Cerebellar cortex (tissue), 1 donor: ENCODE results near the gene JARID2.
A peak's percentile ranks its signal among the peaks of the same experiment; 100 is the strongest.

Experiments
- DNase-seq: peaks from one replicate; pipeline ENCODE4 v3.0.0-alpha.2; 2015; ENCODE audit warnings: low spot score

The JARID2 gene

GRCh38 chr6:15491255-15491985 lies 245.6 kb downstream of the JARID2 start:
- peak; percentile 89 for DNase-seq

- no peak for DNase-seq
Observed at GRCh38 chr6:15491986-15492269, 246.1 kb downstream of the JARID2 start.

DNA sequence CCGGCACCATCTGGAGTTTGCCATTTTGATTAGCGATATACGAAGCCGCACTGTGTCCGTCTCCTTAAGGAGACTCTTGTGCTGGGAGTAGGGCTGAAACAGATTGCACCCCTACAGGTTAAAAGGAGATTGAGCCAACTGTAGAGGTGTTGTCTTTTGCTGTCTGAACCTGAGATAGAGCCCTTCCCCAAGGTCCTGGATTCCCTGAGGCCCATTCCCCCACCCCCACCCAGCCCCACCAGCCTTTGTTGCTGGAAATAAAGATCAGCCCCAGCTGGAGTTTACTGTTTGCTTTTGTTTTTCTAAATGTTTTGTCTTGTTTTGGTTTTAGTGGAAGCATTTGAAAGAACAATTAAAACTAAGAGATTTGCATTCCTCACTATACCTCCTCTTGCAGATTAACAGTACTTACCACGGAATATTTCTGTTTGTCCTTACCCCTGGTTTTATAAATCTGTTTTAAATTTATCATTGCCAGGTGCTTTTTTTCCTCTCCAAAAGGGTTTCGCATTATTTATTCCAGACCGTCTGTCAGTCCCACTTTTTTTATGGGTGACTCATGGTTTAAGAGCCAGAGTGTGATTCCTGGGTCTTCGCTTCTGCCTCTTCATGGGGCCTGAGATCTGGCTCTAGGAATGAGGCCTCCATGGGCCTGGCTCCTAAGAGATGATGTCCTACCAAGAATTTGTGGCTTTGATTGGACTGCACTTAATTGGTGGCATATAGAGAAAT lies 247.7 kb downstream of the JARID2 start:
- peak; percentile 35 for DNase-seq

DNA sequence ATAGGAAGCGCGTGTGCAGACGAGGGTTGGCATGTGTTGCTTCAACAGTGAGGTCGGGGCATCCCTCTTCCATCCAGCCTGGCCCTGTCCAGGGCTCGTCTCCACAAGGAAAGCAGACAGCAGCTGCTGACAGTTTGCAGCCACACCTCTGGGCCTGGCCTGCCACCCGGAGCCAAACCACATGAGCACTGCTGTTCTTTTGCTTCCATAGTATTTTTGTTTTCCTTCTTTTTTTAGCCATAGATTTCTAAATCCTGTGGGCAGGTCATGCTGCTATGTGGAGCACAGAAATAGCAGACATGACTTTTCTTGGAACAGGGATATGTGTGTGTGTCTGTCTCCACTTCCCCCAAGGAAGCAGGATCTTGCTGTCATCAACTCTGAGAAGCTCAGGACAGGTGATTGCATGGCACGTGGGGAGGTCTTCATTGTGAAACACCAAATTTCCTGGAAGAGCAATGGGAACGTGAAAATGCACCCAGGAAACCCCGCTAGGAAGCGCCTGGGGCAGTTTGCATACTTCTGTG lies 249.6 kb downstream of the JARID2 start:
- DNase-seq = no peak

GRCh38 chr6:15496345-15497131 lies 250.7 kb downstream of the JARID2 start:
- DNase-seq = no peak

GRCh38 chr6:15498640-15499039 lies 252.8 kb downstream of the JARID2 start:
- DNase-seq = no peak

GRCh38 chr6:15499125-15499524 lies 253.3 kb downstream of the JARID2 start:
- no peak for DNase-seq

DNA sequence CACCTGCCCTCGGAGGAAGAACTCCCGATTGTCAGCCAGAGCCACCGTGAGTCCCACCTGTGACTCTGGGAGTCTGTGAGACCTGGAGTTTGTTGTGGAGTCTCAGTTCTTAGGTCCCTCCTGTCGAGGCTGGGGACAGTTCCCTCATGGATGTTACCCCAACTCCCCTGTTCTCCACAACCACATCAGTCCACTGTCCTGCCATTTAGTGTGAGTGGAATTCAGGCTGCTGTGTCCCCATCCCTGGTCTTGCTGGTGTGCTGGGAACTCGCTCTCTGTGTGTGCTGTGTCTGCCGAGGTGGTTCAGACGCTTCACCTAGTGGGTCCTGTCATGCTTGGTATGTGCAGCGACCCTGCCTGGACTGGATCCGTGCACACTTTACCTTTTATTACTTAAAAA lies 253.7 kb downstream of the JARID2 start:
- DNase-seq = no peak

DNA sequence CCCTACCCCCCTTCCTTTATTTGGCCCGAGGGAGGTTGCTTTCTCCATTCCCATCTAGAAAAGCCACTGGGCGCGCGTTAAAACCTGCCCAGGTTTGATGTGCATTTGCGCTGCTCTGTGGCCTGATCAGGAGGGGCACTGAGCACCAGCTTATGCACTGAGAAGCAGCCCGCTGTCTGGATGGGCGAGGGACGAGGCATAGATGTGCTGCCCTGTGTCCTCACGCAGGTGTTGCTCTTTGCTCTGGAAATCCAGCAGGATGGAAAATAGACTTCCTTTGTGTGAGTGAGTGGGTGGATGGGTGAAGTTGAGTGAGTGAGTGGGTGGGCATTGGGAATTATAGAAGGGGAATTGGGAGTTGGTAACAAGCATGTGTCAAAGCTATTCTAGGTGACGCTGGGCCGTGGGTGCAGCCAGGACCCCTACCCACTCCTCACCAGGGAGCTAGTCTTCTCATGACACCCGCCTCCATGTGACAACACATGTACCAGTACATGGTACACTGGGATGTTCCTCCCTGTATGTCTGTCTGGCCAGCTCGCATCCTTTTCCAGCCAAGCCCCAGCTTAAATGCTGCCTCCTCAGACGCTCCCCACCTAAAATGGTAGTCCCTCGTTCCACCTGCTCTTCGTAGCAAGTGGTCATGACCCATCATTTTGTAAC lies 254.3 kb downstream of the JARID2 start:
- no peak for DNase-seq

GRCh38 chr6:15500901-15501825 lies 255.3 kb downstream of the JARID2 start:
- DNase-seq = peak; percentile 73

GRCh38 chr6:15501826-15502445 lies 256.1 kb downstream of the JARID2 start:
- peak; percentile 78 for DNase-seq

- DNase-seq = no peak
Observed at GRCh38 chr6:15502446-15503345, 256.8 kb downstream of the JARID2 start.

DNA sequence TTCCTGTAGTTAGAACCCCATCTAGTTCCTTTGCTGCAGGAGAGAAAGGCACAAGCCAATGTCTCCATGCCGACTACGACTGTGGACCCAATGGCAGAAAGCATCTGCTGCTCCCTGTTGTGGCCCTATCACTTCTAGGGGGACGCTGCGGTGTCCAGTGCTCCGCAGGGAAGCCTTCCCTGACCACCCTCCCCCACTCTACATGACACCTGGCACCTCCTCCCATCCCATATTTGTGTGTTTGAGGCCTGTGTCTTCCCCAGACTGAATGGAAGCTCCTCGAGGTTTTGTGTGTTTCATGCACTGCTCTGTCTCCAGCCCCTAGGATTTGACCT lies 257.4 kb downstream of the JARID2 start:
- no peak for DNase-seq

DNA sequence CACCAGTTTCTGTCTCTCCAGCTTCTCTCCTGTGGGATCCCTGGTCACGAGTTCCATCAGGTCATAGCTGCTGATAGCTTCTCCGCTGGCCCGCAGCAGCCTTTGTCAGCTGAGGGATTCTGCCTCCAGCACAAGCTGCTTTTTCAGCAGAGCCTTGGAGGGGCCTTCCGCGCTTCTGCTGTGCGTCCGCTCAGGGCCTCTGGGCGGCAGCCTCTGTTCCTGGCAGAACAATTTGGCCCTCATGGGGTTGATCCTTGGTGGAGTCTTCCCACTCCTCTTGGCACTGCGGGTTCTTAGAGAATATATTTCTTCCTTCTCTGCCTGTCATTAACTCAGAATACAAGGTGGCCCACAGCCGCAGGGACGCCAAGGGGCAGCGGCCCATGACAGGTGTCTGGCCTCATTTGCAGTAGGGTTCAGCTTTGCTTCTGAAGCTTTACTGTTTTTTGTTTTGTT lies 258.2 kb downstream of the JARID2 start:
- DNase-seq = peak; percentile 57

GRCh38 chr6:15504581-15505350 lies 258.9 kb downstream of the JARID2 start:
- peak; percentile 71 for DNase-seq

DNA sequence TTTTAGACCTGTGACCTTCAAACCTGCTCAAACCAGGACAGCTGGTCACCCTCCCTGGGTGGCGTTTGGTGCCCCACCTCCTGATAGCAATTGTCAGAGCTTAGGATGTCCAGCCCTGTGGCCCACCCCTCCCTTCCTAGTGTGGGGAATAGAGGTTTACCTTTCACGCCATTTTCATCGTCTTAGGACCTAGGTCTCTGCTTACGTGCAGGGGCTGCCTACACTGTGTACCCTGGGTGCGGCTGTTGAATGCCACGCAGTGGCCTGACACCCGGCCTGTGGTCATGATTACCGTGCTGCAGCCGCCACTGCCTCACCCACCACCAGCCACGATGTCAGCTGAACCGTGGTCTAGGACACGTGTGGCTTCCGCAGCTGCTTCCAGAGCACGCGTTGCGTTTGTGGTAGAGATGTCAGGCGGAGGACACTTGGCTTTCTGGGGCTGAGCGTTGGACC lies 259.6 kb downstream of the JARID2 start:
- DNase-seq = no peak

DNA sequence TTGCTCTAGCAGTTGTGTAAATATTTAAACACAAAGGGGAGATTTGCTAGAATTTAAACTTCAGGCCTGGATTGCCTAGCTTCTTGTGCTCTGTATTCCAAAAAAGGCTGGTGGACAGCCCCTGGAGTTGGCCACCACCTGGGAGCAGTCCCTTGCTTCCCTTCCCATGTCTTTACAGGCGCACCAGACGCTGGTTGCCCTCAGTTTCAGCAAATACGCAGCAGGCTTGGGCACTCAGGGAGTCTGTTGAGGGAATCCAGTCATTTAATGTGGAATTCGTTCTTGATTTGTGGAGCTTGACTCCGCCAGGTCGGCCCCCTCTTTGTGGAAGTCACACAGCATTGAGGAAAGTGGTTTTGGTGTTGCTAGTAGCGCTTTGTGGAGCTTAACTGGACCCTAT lies 260.2 kb downstream of the JARID2 start:
- DNase-seq = no peak

DNA sequence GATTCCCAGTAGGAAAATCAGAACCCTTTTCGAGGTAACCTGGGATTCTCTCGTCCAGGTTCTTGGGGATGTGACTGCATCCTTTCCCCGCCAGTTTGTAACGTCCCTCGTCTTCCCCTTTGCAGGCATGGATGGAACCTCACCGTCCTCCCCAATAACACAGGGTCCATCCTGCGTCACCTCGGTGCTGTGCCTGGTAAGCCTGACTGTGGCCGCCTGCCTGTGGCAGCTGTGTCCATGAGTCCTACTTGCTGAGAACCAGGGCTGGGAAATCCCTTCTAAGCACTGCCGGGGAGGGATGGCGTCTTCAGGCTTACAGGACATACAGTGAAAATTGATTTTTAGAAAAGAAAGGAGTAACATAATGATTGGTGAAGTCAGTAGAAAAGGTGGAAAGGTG lies 261.4 kb downstream of the JARID2 start:
- DNase-seq = no peak

- DNase-seq = no peak
Observed at GRCh38 chr6:15507746-15508145, 261.9 kb downstream of the JARID2 start.
